Measurements from ENCODE around the gene PLLP. TPM values are rescaled to one million over a fixed set of nuclear protein-coding genes. Genes with fewer than 3 reads are reported as not detected.

The PLLP gene, protein sequence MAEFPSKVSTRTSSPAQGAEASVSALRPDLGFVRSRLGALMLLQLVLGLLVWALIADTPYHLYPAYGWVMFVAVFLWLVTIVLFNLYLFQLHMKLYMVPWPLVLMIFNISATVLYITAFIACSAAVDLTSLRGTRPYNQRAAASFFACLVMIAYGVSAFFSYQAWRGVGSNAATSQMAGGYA
- 1.4 to 3.0 TPM (median 1.5 TPM) in 5 replicates for total RNA-seq (2022; extraction: Qiagen RNA extraction; ENCODE audit: low read depth)

GRCh38 chr16:57284209-57284951 lies at the start of gene PLLP:
TSS of gene PLLP (minus strand) at chr16:57284672. CDS start at chr16:57284540, 132 bp downstream.

DNA sequence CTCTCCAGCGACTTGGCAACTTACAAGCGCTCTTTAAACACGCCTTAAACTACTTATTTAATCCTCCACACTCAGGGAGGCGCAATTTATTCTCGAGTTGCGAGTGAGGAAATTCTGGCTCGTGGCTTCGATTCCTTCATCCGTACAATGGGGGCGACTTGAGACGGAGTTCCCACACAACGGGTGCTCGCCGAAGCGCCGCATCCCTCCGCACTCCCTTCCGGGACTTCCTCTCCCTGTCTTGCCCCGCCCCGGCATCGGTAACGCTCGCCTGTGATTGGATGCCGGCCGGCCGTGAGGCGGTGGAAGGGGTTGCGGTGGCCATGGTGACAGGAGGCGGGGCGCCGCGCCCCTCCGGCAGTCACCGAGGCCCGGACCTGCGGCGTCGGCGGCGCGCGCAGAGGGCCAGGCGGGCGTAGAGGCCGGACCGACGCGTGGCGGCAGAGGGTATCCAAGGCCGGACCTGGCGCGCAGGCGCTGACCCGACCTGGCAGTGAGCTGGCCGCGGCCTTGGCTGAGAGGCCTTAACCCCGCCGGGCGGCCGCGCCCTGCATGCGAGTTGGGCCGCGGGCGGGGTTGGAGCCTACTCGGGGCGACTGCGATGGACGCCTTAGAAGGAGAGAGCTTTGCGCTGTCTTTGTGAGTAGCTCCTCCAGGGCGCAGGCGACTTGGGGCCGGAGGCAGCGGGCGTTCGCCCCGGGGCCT lies 39.6 kb downstream of the PLLP start, which contains the start of gene ARL2BP:
Gene ARL2BP, plus strand, starts transcription at position 493 of the 705 bp plus-strand sequence. Its CDS starts 109 bp downstream, at position 602.

Other genes starting within 250 kb of the PLLP start
- gene CPNE2, start 192.1 kb downstream of the PLLP start, total RNA-seq (2022; extraction: Qiagen RNA extraction; ENCODE audit: low read depth), result 38.1 to 47.9 TPM (median 45.5 TPM) in 5 replicates
- gene PSME3IP1, start 98.6 kb downstream of the PLLP start, total RNA-seq (2022; extraction: Qiagen RNA extraction; ENCODE audit: low read depth), result 84.2 to 108 TPM (median 86.9 TPM) in 5 replicates
- gene RSPRY1, start 98.3 kb downstream of the PLLP start, total RNA-seq (2022; extraction: Qiagen RNA extraction; ENCODE audit: low read depth), result 34.6 to 42.8 TPM (median 40.6 TPM) in 5 replicates
- 70.8 to 83.4 TPM (median 79.2 TPM) in 5 replicates for gene ARL2BP, start 39.4 kb downstream of the PLLP start, total RNA-seq (2022; extraction: Qiagen RNA extraction; ENCODE audit: low read depth)
- gene CCL22, start 74.1 kb upstream of the PLLP start, total RNA-seq (2022; extraction: Qiagen RNA extraction; ENCODE audit: low read depth), result 0.03 to 0.09 TPM (median 0.07 TPM) in 3 of 5 replicates, not detected in the others
- 0.05 to 0.28 TPM (median 0.10 TPM) in 5 replicates for gene CX3CL1, start 87.8 kb upstream of the PLLP start, total RNA-seq (2022; extraction: Qiagen RNA extraction; ENCODE audit: low read depth)
- not detected in 5 replicates for gene CCL17, start 120.1 kb upstream of the PLLP start, total RNA-seq (2022; extraction: Qiagen RNA extraction; ENCODE audit: low read depth)
- 74.4 to 91.9 TPM (median 78.0 TPM) in 5 replicates for gene CIAPIN1, start 162.7 kb upstream of the PLLP start, total RNA-seq (2022; extraction: Qiagen RNA extraction; ENCODE audit: low read depth)
- gene COQ9, start 162.8 kb upstream of the PLLP start, total RNA-seq (2022; extraction: Qiagen RNA extraction; ENCODE audit: low read depth), result 38.3 to 50.5 TPM (median 49.2 TPM) in 5 replicates
- gene POLR2C, start 178.0 kb upstream of the PLLP start, total RNA-seq (2022; extraction: Qiagen RNA extraction; ENCODE audit: low read depth), result 107 to 171 TPM (median 112 TPM) in 5 replicates
- gene DOK4, start 201.8 kb upstream of the PLLP start, total RNA-seq (2022; extraction: Qiagen RNA extraction; ENCODE audit: low read depth), result 30.4 to 45.1 TPM (median 39.8 TPM) in 5 replicates